Psoas muscle (tissue), 8 donors: Measurements from ENCODE around the gene DMGDH. TPM values are rescaled to one million over a fixed set of nuclear protein-coding genes. Genes with fewer than 3 reads are reported as not detected.

Experiments used
- ATAC-seq, 4 donors: fragments of 200-7000 bp; cut with Tn5 transposase; one replicate each; pipeline ENCODE4 v1.9.1; 2020; ENCODE audit warnings: moderate library complexity in 3 of 4, mild to moderate bottlenecking in 2 of 4
- DNase-seq, 2 donors: peaks; one replicate each; pipeline ENCODE4 v3.0.0-alpha.2; 2020
- H3K27ac ChIP-seq: fragments of 200-600 bp; one replicate; pipeline ENCODE4 v1.8.0; 2022
- H3K27me3 ChIP-seq, 3 donors: fragments of 200-600 bp in 1 of 3; one replicate each; pipeline versions ENCODE4 v1.6.1 to v1.8.0; 2013 to 2022; ENCODE audit warnings: low read length in 2 of 3, mild to moderate bottlenecking in 2 of 3, moderate library complexity in 1 of 3; ENCODE audit not compliant: insufficient read depth in 3 of 3
- H3K36me3 ChIP-seq, 2 donors: fragments of 200-600 bp in 1 of 2; one replicate each; pipeline versions ENCODE4 v1.6.1 to v1.8.0; 2013 to 2022; ENCODE audit warnings: low read depth in 1 of 2, mild to moderate bottlenecking in 1 of 2, moderate library complexity in 1 of 2; ENCODE audit not compliant: insufficient read depth in 1 of 2
- H3K4me1 ChIP-seq: fragments of 200-600 bp; one replicate; pipeline ENCODE4 v1.8.0; 2022
- H3K4me3 ChIP-seq: fragments of 200-600 bp; one replicate; pipeline ENCODE4 v1.8.0; 2022; ENCODE audit warnings: mild to moderate bottlenecking
- H3K9me3 ChIP-seq: fragments of 200-600 bp; one replicate; pipeline ENCODE4 v1.8.0; 2022
- WGBS, 3 donors: extraction: QIAGEN DNeasy Blood & Tissue Kit; methylation state at CpG; one replicate each; pipeline versions ENCODE4 v1.1.6 to v1.1.7; 2013; 5-methylcytosine and 5-hydroxymethylcytosine counted together
- intact Hi-C, 2 donors: fragments of 100-400 bp; cut with DNase I; formaldehyde crosslinking; loops; one replicate each; pipeline versions ENCODE4 v1.11.0 to v1.14.2; 2022
- polyA plus RNA-seq, 3 donors: library from polyadenylated mRNA; stranded (reverse); fragments of 200-250 nt; gene quantifications; one replicate each; pipeline ENCODE4 v1.2.3, GENCODE V29; 2013
- total RNA-seq, 4 donors: library from RNA; stranded (reverse); fragmentation: NEBNext Ultra II Directional in 2 of 4; extraction: Animal tissue kit (Norgen Biotek cat#: 25700) in 2 of 4; gene quantifications; one replicate each; pipeline versions ENCODE4 v1.2.1 to v1.2.4, GENCODE V29; 2021 to 2023
- TF ChIP-seq, protein P1 (sequence below): fragments of 200-600 bp; IDR thresholded peaks from one replicate; pipeline ENCODE4 v1.8.0; 2022; ENCODE audit warnings: antibody characterized with exemption
- donor health status: healthy with polysubstance abuse.
- donor health status: DM: no; HTN: no; CAD: no; lungs with moderate emphysema.
- donor health status: Bipolar disorder and iron deficiency.
- donor health status: healthy.
- donor health status: DM: yes; HTN: yes; CAD: no.
- donor health status: DM: no; HTN: no; CAD: no.
- donor health status: DM: no; HTN: no; CAD: no.
- donor health status: DM: yes; HTN: yes; CAD: no.

DMGDH gene
- total and polyA plus RNA-seq, 7 donors, result 0.16 to 2.8 (median 1.7) TPM

DNA sequence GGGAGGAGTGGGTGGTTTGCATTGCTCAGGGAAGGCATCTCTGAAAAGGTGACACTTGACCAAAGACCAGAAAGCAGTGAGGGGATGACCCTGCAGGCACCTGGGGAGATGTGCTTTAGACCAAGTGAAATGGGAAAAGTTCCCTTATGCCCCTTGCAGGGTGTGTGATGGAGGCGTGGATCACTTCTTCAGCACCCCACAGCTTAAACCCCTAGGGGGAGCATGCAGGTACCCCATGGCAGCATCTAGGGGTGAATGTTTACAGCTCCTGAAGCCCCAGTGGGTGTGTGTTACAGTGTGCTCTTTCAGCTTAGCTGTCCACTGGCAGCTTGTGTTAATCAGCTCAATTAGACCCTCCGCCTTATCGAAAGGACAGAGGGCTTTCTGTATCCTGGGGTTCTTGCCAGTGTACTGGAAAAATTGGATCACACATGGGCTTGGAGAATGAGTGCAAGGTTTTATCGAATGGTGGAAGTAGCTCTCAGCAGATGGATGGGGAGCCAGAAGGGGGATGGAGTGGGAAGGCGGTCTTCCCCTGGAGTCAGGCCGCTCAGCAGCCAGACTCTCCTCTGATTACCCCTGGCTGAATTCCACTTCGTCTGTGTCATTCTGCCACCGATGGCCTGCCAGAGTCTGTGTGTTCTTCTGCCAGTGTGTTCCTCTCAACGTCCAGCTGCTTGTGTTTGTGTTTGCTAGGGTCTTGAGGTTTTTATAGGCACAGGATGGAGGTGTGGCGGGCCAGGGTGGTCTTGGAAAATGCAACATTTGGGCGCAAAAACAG lies 6.4 kb upstream of the DMGDH start:
- no peak overlapping the region for H3K4me3 ChIP-seq
- no peak overlapping the region for H3K27ac ChIP-seq
- TF ChIP-seq, protein P1, sequence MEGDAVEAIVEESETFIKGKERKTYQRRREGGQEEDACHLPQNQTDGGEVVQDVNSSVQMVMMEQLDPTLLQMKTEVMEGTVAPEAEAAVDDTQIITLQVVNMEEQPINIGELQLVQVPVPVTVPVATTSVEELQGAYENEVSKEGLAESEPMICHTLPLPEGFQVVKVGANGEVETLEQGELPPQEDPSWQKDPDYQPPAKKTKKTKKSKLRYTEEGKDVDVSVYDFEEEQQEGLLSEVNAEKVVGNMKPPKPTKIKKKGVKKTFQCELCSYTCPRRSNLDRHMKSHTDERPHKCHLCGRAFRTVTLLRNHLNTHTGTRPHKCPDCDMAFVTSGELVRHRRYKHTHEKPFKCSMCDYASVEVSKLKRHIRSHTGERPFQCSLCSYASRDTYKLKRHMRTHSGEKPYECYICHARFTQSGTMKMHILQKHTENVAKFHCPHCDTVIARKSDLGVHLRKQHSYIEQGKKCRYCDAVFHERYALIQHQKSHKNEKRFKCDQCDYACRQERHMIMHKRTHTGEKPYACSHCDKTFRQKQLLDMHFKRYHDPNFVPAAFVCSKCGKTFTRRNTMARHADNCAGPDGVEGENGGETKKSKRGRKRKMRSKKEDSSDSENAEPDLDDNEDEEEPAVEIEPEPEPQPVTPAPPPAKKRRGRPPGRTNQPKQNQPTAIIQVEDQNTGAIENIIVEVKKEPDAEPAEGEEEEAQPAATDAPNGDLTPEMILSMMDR, result no peak
- H3K9me3 ChIP-seq, result no peaks in the 10 kb centered on the region
- intact Hi-C loops, result no loop called here
- H3K4me1 ChIP-seq, result no peaks in the 10 kb centered on the region
- H3K36me3 ChIP-seq, result no peaks in the 10 kb centered on the region
- no peaks in the 10 kb centered on the region for H3K27me3 ChIP-seq
- ATAC-seq (peak; percentile 42 to 89 (median 74)), DNase-seq (no peak)
- WGBS, 3 donors, result 51 to 69% (median 62%) methylated on average over 11 of the region's 11 CpGs

DNA sequence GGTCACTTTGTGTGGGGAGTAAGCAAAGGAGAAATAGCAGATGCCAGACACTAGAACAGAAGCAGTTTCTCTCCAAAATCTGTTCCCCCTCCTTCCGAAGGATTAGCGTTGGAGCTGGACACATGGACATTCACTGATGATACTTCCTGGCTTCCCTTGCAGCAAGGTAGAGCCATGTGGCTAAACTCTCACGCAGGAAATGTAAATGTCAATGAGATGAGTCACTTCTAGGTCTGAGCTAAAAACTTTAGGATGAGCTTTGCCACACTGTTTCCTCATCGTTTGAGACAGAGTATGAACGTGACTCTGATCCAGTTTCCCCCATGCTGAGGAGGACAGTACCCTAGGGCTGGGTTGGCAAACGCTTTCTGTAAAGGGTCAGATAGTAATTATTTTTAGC lies 5.2 kb upstream of the DMGDH start:
- H3K4me3 ChIP-seq, result no peak overlapping the region
- no peak for DNase-seq
- TF ChIP-seq, protein P1, result no peak
- H3K9me3 ChIP-seq, result no peaks in the 10 kb centered on the region
- intact Hi-C loops, result no loop called here
- H3K27me3 ChIP-seq, result peaks cover 0 to 8% (median 0%) of the 10 kb centered on the region in 3 donors
- H3K4me1 ChIP-seq, result no peaks in the 10 kb centered on the region
- no peak overlapping the region for H3K27ac ChIP-seq
- no peaks in the 10 kb centered on the region for H3K36me3 ChIP-seq
- WGBS, 3 donors, result 78 to 82% (median 79%) methylated on average over 6 of the region's 6 CpGs
- peak in 3 of 4 donors; percentile 40 to 60 (median 42) for ATAC-seq

DNA sequence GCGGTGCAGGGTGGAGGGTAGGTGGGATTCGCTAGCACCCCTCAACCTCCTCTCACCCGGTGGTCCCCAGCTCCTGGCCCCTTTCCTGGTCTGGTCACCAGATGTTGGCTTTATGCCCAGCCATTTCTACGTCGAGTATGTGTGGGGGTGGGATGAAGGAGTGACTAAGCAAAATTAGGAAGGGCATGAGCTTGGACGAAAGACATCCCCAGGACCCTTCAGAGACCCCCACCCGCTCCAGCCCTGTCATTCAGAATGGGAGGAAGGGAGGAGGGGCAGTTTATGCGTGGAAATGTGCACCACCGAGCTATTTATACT lies 835 bp upstream of the DMGDH start:
- DNase-seq (no peak), ATAC-seq (peak; percentile 31 to 61 (median 46))
- 38 to 47% (median 39%) methylated on average over 9 of the region's 9 CpGs for WGBS, 3 donors
- intact Hi-C loops, result no loop called here
- H3K4me3 ChIP-seq, result peak overlapping the region; percentile 63
- H3K4me1 ChIP-seq, result no peaks in the 10 kb centered on the region
- H3K27ac ChIP-seq, result peak overlapping the region; percentile 60
- H3K9me3 ChIP-seq, result no peaks in the 10 kb centered on the region
- H3K27me3 ChIP-seq, result peaks cover 0 to 12% (median 0%) of the 10 kb centered on the region in 3 donors
- no peaks in the 10 kb centered on the region for H3K36me3 ChIP-seq
- TF ChIP-seq, protein P1, result no peak

DNA sequence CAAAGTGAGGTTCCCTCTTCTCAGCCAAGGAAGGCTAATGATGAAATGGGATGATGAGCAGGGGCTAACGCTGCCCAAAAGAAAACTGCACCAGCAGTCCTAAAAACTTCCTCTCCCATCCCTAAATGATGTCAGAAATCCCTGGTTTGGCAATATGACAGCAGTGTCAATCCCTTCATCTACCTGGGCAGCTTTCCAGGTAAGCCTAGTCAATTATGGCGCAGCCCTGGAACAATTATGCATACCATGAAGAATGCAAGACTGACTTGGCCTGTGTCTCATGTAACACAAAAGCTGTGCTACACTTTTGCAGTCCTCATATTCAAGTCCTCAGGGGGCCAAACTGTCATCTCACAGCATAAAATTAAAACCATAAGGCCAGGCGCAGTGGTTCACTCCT lies 7.0 kb downstream of the DMGDH start:
- Histone ChIP-seq H3K4me3 (no peak overlapping the region), H3K36me3 (no peaks in the 10 kb centered on the region), H3K27ac (no peak overlapping the region), H3K9me3 (no peaks in the 10 kb centered on the region), H3K27me3 (no peaks in the 10 kb centered on the region), H3K4me1 (no peaks in the 10 kb centered on the region)
- intact Hi-C loops, result loop anchor here in 1 of 2 donors (5.0 kb wide), 1 partner anchor 45 kb away; no protein-coding TSS in a partner anchor
- 68 to 79% (median 75%) methylated on average over 3 of the region's 3 CpGs for WGBS, 3 donors
- TF ChIP-seq, protein P1, result no peak
- DNase-seq (no peak), ATAC-seq (no peak)

DNA sequence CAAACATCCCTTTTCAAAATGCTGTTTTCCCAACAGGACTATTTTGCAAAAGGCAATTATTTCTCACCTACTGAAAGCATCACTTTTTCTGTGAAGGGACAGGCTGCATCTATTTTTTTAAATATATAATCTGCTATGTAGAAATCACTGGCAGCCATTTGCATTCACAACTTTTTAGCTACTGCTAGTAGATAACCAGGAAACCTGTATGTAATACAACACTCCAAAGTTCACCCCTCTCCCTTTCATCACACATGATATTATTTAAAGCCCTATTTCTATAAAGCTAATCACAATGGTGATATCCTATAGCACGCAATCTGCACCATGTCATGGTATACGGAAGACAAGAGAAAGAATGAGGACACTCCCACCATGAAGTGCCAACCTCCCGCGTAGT lies 9.8 kb downstream of the DMGDH start:
- H3K27ac ChIP-seq, result no peak overlapping the region
- no peaks in the 10 kb centered on the region for H3K4me1 ChIP-seq
- H3K27me3 ChIP-seq, result no peaks in the 10 kb centered on the region
- 91 to 95% (median 93%) methylated on average over 4 of the region's 4 CpGs for WGBS, 3 donors
- H3K4me3 ChIP-seq, result no peak overlapping the region
- ATAC-seq (no peak), DNase-seq (no peak)
- TF ChIP-seq, protein P1, result no peak
- no peaks in the 10 kb centered on the region for H3K9me3 ChIP-seq
- H3K36me3 ChIP-seq, result no peaks in the 10 kb centered on the region
- intact Hi-C loops, result loop anchor here in 1 of 2 donors (5.0 kb wide), 1 partner anchor 48 kb away; no protein-coding TSS in a partner anchor
